HG02642 (cell line): ENCODE data around the gene TFDP3.

ENCODE experiments used
- ATAC-seq: cut with Tn5 transposase; IDR thresholded peaks from one replicate; pipeline ENCODE4 v1.9.1; 2021; ENCODE audit warnings: mild to moderate bottlenecking; ENCODE audit not compliant: unreplicated experiment, poor library complexity

The TFDP3 gene

DNA sequence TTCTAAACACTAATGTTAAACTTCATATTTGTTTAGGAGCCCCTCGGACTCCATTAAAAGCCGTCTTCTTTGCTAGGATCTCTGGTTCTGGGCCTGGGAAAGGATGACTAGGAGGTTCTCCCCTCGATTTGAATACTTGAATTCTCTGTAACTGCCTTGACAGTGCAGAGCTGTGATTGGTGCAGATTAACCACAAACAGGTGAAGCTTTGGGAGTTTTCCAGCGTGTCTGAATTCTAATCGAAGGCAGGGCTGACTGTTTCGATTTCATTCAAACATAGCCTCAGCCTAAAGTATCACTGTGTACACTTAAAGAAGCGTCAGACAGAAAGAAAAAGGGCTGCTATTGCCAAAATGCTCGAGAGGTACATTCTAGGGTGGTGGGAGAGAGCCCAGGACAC is 29.0 kb downstream of the TFDP3 start:
- ATAC-seq: no peak

DNA sequence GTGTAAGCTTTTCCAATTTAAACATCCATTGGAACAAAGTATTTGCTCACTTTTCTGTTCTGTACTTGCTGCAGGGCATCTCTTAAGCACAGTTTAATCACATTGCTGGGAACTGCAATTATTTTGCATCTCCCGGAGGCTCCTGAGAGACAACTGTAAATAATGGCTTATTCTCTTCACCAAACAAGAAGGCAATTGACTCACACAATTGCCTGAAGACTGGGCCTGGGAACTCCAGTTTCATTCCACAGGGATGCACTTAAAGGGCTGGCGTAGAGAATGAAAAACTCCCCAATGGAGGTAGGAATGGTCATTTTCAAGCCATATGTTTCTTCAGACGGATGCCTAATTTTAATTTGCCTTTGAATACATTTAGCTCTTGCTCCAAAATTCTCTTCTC is 29.5 kb downstream of the TFDP3 start:
- ATAC-seq: no peak

DNA sequence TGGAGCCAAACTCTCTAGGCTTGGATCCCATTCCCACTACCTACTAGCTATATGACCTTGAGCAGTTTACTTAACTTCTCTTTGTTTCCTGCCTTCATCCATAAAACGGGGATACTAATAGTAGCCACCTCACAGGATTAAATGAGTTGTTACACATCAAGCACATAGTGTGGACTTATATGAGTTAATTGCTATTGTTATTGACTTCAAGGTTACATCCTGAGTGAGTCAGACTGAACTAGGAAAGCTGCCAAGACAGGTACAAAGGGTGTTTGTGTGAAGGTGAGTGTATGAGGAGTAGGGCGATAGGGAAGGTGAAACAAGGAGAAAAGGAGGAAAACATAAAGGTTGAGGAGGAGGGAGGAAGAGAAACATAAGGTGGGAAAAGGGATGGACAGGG is 32.2 kb downstream of the TFDP3 start:
- ATAC-seq: no peak

DNA sequence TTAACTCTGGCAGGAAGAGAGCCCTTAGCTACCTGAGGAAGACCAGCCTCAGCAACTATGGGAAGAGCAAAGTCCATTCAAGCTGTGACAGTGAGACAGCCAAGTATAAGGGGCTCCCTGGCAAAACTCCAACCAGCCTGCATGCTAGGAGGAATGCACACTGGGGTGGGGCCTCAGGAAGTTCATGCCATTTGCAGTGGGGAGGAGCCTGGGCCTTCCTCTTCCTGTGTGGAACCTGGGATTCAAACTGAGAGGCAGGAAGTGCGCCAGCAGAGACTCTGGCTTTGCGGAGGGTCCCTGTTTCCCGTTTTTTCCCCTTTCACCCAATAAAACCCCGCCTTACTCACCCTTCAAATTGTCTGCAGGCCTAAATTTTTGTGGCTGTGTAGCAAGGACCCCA is 33.0 kb downstream of the TFDP3 start:
- ATAC-seq: no peak

DNA sequence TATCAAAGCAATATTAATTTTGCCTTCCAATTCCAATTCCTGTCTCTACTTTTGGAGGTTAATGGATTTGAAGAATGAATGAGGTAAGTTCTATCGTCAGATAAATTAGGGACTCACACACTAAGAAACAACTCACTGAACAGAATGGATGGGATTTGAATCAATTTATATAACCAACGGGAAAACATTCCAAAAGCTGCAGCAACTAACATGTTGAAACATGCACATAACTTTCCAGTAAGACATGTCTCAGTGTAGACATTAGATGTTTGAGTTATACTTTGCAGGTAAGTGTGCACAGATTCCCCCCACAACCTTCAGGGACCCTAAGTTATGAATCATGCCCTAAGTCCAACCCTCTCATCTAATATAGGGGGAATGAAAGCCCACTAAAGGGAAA is 34.3 kb downstream of the TFDP3 start:
- ATAC-seq: no peak

DNA sequence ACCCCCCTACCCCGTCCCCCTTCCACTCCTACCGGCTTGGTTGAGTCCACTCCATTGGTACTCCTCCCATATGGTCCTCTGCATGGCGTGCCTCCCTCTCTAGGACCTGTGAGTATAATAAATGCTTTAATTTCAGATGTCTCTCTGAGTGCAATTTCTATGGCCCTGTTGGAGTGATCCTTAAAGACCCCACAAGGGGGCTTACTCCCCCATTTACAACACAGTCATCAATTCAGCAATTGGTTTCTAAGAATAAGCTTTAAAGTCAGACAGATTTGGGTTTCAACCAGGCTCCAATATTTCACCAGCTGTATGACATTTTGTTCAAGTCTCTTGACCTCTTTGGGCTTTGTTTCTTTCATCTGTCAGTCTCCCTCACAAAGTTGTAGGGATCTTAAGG is 38.7 kb downstream of the TFDP3 start:
- ATAC-seq: no peak

DNA sequence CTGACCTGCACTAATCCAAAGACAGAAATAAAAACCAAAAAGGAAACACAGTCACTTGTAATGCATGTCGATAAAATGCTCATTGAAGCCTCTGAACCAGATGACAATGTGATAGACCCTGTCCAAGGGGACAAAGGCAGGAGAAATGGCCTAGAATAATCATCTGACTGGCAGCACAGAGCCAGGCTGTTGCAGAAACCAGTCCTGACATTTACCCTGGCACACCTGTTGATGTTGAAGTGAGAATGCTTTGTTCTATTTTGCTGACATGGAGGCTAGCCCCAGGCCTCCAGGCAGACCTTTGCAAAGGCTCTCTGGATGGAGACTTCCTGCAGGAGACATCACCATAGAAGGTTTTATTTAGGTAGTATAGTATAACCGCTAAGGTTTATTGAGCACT is 41.0 kb downstream of the TFDP3 start:
- ATAC-seq: no peak

DNA sequence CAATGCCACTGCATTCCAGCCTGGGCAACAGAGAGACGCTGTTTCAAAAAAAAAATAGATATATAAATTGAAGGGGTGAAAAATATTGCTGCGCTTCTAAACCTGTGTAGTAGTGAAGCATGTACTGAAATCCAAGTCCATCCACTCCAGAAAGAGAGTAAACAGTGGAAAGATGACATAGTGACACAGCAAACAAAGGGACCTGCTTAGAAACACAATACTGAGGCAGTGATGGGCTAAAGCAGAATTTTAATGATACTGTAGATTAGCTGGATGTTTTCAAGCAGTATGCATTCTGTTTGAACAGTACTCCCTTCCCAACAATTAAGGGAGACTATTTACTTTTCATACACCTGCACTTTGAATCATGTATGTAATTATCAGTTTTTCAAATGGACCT is 42.5 kb downstream of the TFDP3 start:
- no peak for ATAC-seq

DNA sequence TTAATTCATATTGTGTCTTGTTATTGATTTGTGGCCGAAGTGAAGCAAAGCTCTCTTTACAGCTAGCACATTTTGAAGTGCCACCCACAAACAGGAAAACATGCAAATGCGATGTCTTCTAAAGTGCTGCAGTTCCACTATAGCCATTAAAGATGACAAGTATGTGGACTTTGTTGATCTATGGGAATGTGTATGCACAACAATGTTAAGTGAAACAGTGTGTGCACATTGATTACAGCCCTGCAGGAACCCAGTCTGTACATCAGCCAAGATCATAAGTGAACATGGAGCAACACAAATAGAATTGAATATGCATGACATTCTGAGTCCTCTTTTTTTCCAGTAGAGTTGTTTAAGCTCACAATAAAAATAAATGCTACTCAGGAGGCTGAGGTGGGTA is 43.0 kb downstream of the TFDP3 start:
- ATAC-seq: no peak

DNA sequence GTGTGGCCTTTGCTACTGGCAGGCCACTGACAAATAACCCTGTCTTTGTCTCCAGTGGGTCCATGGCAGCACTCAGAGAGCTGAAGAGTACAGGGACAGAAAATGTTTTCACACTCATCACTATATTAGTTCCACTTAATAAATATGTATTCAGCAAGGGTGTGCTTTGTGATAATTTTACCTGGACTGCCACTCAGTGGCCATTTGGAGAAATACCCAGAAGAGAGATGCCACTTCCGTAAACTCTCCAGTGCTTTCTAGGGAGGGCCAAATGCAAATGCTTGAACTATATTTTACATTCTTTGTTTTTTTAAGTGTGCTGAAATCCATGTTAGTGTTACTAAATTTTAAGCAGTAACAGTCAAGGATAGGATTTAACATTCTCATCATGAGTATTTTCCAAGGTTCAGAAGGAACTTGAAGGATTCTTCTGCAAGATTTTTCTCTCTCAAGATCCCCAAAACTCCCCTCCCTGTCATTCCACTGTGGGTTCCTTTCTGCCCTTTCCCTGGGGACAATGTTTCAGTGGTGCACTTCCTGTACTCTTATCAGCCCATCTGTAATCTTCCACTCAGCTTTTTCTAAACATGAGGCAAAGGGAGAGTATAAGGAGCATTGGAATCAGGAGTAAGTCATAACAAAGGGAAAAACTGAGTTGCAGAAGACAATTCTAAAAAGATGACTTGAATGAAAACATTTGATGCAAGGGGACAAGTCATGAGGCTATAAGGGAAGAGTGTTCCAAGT is 46.0 kb downstream of the TFDP3 start:
- peak; percentile 58 for ATAC-seq
